ENCODE data around the gene RGS1. TPM values are rescaled to one million over a fixed set of nuclear protein-coding genes. Genes with fewer than 3 reads are reported as not detected.

RGS1 gene
- total and polyA plus RNA-seq, 9 of the 15 experiments (the other 6 are each of a cell fraction or from before 2014, with no cell fraction given) = not detected

- Histone ChIP-seq H3K9me1 (ENCODE audit: control insufficient read depth, insufficient read depth, low read length) (no peaks in the 10 kb centered on the region), H3K4me2 (ENCODE audit: insufficient read depth, low read length) (no peak overlapping the region), H3K27ac (ENCODE audit: extremely low read depth, low read depth, low read length) (no peak overlapping the region), H3K4me3 (no peak overlapping the region), H3K9ac (ENCODE audit: insufficient read depth in 1 of 2, low read depth in 2 of 2, low read length in 2 of 2) (no peak overlapping the region), H3K4me1 (replicated peaks in 1 of 2; ENCODE audit: control insufficient read depth in 2 of 2, insufficient read depth in 2 of 2, low read length in 2 of 2) (no peaks in the 10 kb centered on the region), H4K20me1 (replicated peaks; ENCODE audit: control insufficient read depth, insufficient read depth, low read length) (no peaks in the 10 kb centered on the region), H3K27me3 (ENCODE audit: control insufficient read depth in 2 of 2, insufficient read depth in 2 of 2, low read length in 2 of 2) (no peaks in the 10 kb centered on the region), H3K79me2 (ENCODE audit: control insufficient read depth, insufficient read depth, low read length) (no peaks in the 10 kb centered on the region), H3K9me3 (replicated peaks; ENCODE audit: control insufficient read depth, insufficient read depth, low read depth, low read length) (no peaks in the 10 kb centered on the region), H2AFZ (ENCODE audit: low read depth, low read length) (no peak overlapping the region), H3K36me3 (ENCODE audit: control insufficient read depth, insufficient read depth, low read length) (no peaks in the 10 kb centered on the region)
- intact Hi-C loops (cut with micrococcal nuclease) = no loop called here
- ATAC-seq (no peak), DNase-seq (ENCODE audit: extremely low read depth in 1 of 4, low spot score in 3 of 4) (no peak), FAIRE-seq (peak; percentile 11)
- 0% methylated on average over 1 of the region's 1 CpG for WGBS (ENCODE audit: insufficient coverage, low coverage, missing lambda C conversion rate)
- BruUV-seq (replicated peaks) = no TSS peak
- CTCF ChIA-PET (ENCODE audit: low intra/inter-chr PET ratio) = no interaction called here
- POLR2A ChIA-PET = interaction anchor here (1.5 kb wide), 1 partner anchor 93 kb away, joined by 3 read pairs; no protein-coding TSS in a partner anchor
- in situ Hi-C loops (cut with MboI) = no loop called here
- TF ChIP-seq, protein P1, sequence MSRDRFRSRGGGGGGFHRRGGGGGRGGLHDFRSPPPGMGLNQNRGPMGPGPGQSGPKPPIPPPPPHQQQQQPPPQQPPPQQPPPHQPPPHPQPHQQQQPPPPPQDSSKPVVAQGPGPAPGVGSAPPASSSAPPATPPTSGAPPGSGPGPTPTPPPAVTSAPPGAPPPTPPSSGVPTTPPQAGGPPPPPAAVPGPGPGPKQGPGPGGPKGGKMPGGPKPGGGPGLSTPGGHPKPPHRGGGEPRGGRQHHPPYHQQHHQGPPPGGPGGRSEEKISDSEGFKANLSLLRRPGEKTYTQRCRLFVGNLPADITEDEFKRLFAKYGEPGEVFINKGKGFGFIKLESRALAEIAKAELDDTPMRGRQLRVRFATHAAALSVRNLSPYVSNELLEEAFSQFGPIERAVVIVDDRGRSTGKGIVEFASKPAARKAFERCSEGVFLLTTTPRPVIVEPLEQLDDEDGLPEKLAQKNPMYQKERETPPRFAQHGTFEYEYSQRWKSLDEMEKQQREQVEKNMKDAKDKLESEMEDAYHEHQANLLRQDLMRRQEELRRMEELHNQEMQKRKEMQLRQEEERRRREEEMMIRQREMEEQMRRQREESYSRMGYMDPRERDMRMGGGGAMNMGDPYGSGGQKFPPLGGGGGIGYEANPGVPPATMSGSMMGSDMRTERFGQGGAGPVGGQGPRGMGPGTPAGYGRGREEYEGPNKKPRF (IDR thresholded peaks at IDR 0.05; ENCODE audit: low read depth, low read length) = no peak
- TF ChIP-seq ZNF445 (CRISPR knock-in tag; IDR thresholded peaks at IDR 0.05; ENCODE audit: low read depth) = no peak
These were observed 7.5 kb upstream of the RGS1 start for GRCh38 chr1:192568063-192568462.

GRCh38 chr1:192571668-192572067 is 3.9 kb upstream of the RGS1 start:
- no peaks in the 10 kb centered on the region for H3K27me3 ChIP-seq (ENCODE audit: control insufficient read depth in 2 of 2, insufficient read depth in 2 of 2, low read length in 2 of 2)
- BruUV-seq (replicated peaks) = no TSS peak
- H4K20me1 ChIP-seq (replicated peaks; ENCODE audit: control insufficient read depth, insufficient read depth, low read length) = no peaks in the 10 kb centered on the region
- H2AFZ ChIP-seq (ENCODE audit: low read depth, low read length) = no peak overlapping the region
- no peaks in the 10 kb centered on the region for H3K9me1 ChIP-seq (ENCODE audit: control insufficient read depth, insufficient read depth, low read length)
- no peak overlapping the region for H3K9ac ChIP-seq (ENCODE audit: insufficient read depth in 1 of 2, low read depth in 2 of 2, low read length in 2 of 2)
- H3K4me2 ChIP-seq (ENCODE audit: insufficient read depth, low read length) = no peak overlapping the region
- no peaks in the 10 kb centered on the region for H3K9me3 ChIP-seq (replicated peaks; ENCODE audit: control insufficient read depth, insufficient read depth, low read depth, low read length)
- H3K79me2 ChIP-seq (ENCODE audit: control insufficient read depth, insufficient read depth, low read length) = no peaks in the 10 kb centered on the region
- ChIA-PET CTCF (ENCODE audit: low intra/inter-chr PET ratio) (no interaction called here), POLR2A (no interaction called here)
- intact Hi-C loops (cut with micrococcal nuclease) = no loop called here
- FAIRE-seq (no peak), DNase-seq (ENCODE audit: extremely low read depth in 1 of 4, low spot score in 3 of 4) (no peak), ATAC-seq (no peak)
- 0% methylated on average over 2 of the region's 2 CpGs for WGBS (ENCODE audit: insufficient coverage, low coverage, missing lambda C conversion rate)
- in situ Hi-C loops (cut with MboI) = no loop called here
- no peaks in the 10 kb centered on the region for H3K4me1 ChIP-seq (replicated peaks in 1 of 2; ENCODE audit: control insufficient read depth in 2 of 2, insufficient read depth in 2 of 2, low read length in 2 of 2)
- no peak overlapping the region for H3K4me3 ChIP-seq
- TF ChIP-seq SMC3 (conservative IDR thresholded peaks at IDR 0.05; ENCODE audit: insufficient read depth, low read depth, low read length) (no peak), TEAD2 (tag; IDR thresholded peaks at IDR 0.05) (no peak), ZNF239 (CRISPR knock-in tag; IDR thresholded peaks at IDR 0.05) (no peak), ZNF717 (CRISPR knock-in tag; IDR thresholded peaks at IDR 0.05) (no peak), HLTF (IDR thresholded peaks at IDR 0.05) (no peak), FOXA1 (IDR thresholded peaks at IDR 0.05; ENCODE audit: borderline replicate concordance) (no peak)
- TF ChIP-seq, protein P2, sequence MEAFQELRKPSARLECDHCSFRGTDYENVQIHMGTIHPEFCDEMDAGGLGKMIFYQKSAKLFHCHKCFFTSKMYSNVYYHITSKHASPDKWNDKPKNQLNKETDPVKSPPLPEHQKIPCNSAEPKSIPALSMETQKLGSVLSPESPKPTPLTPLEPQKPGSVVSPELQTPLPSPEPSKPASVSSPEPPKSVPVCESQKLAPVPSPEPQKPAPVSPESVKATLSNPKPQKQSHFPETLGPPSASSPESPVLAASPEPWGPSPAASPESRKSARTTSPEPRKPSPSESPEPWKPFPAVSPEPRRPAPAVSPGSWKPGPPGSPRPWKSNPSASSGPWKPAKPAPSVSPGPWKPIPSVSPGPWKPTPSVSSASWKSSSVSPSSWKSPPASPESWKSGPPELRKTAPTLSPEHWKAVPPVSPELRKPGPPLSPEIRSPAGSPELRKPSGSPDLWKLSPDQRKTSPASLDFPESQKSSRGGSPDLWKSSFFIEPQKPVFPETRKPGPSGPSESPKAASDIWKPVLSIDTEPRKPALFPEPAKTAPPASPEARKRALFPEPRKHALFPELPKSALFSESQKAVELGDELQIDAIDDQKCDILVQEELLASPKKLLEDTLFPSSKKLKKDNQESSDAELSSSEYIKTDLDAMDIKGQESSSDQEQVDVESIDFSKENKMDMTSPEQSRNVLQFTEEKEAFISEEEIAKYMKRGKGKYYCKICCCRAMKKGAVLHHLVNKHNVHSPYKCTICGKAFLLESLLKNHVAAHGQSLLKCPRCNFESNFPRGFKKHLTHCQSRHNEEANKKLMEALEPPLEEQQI (IDR thresholded peaks at IDR 0.05) = no peak
- H3K27ac ChIP-seq (ENCODE audit: extremely low read depth, low read depth, low read length) = no peak overlapping the region
- no peaks in the 10 kb centered on the region for H3K36me3 ChIP-seq (ENCODE audit: control insufficient read depth, insufficient read depth, low read length)

Data from K562 (cell line).